ENCODE data around the gene TSC22D2.
"Not testable (repeated sequence)": the region's sequence is repeated elsewhere in the genome, so short reads cannot be mapped to it uniquely, and the experiment has no call there.

TSC22D2 gene

DNA sequence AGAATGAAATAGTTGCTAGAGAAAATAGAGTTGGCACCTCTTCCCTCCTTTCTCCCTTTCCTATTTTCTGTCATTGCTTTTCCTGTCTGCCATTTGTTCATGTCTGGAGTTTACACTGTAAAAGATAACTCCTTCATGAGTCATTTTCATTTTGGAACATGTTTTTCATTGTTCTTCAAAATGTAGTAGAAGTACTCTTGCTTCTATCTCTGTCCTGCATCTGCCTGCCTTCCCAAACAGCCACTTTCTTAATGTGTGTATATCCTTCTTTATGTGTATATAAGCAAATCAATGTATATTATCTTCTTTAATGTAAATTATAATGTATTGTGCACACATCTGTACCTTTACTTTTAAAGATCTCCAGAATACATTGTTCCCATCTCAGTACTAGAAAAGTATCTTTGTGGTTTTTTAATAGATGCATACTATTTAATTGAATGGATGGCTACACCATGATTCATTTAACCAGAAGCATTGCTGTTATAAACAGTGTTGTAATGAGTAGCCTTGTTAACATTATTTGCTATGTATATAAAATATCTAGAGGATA is 41.1 kb downstream of the TSC22D2 start:
- no peak for DNase-seq

DNA sequence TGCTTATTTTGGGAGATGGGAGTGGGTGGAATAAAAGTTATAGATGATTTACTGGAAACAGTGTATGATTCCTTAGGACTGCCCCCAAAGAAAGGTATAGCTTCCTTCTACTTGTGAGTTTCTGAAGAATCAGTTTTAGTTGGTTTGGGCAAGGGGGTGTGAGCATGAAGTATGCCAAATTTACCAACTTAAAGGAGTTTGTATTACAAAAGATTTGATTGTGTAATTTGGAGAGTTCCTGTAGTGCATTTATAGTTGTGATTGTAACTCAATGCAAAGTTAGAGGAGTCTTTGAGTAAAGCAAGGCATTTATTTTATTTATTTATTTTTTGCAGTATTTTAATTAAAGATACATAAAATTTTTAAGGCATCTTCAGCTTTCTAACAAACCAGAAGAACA is 42.8 kb downstream of the TSC22D2 start:
- DNase-seq: no peak

DNA sequence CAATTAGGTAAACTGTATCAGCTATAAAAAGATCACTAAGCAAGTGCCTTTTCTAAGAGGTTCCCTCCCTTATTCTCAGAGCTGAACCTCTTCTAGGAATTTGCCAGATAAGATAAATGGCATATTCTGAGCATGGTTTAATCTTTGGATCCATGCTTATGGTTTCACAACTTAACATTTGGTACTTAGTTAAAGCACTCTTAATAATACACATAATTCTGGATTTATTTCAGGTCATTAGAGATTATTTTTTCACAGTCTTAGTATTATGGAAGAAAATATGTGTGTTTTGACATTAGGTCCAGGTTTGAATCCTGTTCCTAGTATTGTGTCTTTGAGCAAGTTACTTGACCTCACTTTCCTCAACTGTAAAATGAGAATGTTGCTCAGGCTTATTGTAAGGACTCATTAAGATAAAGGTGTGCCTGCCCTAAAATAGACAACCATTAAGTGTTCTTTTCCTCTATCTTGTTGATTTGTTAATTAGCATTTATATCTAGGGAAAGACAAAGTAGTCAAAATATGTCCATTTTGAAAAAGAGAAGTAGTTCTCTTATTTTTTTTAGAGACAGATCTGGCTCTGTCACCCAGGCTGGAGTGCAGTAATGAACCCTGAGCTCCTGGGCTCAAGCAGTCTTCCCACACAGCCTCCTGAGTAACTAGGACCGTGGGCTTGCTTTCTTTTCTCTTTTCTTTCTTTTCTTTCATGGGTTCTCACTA is 43.4 kb downstream of the TSC22D2 start:
- DNase-seq: no peak

DNA sequence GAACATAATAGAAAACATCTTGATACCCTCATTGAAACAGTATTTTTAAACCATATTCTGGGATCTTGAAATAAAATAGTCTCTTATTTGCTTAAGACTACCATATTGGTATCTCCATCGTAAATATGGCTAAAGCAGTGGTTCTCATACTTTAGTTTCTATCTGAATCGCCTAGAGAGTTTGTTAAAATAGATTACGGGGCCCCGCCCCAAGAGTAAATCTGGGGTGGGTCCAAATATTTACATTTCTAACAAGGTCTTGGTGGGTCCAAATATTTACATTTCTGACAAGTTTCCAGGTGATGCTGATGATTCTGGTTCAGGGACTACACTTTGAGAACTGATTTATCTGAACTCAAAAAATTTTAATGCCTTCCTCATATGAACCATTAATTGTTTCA is 45.3 kb downstream of the TSC22D2 start:
- no peak for DNase-seq

DNA sequence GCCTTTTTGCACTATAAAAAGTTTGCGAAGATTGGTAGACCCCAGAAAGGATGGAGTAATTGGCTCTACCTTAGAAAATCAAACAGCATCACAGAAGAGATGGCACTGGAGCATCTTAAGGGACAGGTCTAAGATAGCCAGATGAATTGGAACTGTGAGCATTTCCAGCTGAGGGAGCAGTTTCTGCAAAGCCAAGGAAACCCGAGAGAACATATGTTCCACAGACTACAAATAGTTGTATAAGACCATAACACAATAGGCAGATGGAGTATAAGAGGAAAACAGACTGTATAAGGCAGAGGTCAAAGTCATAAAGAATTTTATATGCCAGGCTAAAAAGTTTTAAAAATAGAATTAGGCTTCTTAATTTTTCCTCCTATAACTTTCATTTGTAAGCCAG is 46.0 kb downstream of the TSC22D2 start:
- no peak for DNase-seq

DNA sequence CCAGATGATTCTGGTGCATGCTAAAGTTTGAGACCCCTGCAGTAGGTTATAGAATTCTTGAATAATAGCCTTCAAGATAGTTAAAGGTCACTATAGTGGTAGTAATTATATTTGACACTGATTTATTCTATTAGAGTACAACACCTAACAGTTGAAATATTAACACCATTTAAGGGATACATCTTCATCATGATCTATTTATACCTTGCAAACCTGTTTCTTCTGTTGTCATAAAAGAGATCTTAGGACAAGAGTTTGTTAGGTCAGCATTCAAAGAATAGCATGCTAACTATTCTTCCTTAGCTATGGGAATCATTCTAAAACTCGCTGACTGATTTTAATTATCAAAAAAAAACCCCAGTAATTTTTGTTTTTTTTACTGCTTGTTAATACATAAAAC is 46.5 kb downstream of the TSC22D2 start:
- DNase-seq: no peak

DNA sequence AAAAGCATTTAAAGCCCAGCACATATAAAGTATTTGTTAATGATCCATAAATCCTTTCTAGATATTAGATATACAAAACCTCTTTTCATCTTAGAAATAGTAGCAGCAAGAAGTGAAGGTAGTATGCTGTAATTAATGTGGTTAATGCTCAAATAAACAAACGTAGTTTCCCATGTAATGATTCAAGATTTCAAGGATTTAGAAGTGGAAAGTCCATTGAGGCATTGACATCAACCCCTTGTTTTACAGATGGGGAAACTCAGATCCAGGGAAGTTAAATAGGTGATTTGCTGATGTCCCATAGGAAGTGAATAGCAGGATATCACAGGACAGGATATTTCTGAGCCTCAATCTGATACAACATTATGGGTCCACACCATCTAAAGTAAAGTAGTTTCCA is 47.2 kb downstream of the TSC22D2 start:
- DNase-seq: no peak

DNA sequence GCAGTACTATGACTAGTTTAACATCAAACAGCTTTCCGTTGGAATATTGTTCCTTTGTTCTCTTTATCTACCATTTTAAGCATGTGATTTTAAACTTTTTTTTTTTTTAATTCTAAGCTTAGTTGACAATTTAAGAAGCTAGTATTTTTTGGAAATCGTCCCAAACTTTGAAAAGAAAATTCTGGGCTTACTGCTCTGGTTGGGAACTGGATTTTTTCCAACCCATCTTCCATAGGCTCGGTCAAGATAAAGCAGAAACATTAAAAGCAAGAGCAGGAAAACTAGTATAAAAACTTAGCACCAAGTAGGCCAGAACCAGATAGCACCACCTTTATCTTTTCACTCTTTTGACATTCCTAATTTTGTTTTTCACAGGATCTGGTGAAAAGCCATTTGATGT is 49.9 kb downstream of the TSC22D2 start:
- no peak for DNase-seq

DNA sequence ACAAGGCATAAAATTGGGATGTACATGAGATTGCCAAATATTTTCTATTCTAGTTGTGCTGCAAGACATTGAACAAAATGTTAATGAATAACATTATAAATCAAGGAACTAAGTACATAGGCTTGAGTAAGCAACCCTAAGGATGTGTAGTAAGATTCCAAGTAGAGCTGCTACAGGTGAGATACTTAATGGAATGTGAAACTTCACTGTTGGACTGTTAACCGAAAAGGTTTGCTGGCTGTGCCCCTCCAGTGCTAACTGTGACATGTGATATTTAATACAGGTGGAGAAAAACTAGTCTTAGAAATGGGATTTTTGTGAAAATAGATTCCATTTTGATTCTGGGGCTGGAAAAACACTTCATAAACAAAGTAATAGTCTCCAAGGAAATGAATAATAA is 52.4 kb downstream of the TSC22D2 start:
- no peak for DNase-seq

DNA sequence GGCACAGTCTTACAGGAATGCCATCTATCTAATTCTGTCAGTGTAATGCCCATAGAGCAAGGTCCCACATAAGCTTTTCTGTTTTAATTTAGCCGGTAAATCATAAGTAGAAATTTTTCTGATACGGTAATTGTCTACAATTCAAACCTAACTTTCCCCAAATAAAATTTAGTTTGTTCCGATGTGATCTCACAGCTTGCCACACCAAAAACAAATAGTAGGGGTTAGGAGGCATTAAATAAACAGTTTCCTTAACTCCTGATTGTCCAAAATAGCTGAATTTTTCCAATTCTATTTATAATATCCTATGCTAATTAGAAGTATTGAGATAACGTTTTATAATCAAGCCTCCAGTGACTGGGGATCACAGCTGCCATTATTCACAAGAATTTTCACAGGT is 53.3 kb downstream of the TSC22D2 start:
- DNase-seq: no peak

DNA sequence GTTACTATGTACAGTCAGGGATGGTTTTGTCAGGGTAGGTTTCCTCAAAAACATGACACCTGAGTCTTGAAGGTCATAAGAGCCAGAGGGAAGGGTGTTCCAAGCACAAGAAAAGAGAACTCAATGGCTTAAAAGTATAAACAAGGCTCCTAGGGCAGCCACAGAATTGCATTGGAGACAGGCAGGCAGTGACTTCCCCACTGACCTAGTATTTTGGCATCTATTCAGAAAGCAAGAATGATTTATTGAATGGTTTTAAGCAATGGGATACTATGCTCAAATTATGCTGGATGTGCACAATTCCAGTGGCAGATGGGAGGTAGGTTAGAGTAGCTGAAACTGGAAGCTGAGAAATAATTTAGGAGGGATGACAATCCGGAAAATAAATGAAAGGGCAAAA is 54.0 kb downstream of the TSC22D2 start:
- no peak for DNase-seq

DNA sequence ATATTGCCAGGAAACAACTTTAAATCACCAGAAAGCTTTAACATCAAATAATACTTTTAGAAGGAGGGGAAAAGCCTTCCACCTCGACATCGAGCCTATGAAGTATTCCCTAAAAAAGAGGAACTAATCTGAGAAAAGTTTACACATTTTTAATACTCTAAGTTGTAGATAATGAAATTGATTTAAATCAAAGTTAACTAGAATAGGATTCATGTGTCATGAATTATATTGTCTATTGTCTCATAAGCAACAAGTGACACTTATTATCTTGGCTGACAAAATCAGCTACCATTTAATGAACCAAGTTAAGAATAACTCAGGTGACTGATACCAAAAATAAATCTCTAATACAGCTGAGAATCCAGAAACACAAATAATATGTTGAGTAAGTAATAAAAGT is 56.6 kb downstream of the TSC22D2 start:
- no peak for DNase-seq

DNA sequence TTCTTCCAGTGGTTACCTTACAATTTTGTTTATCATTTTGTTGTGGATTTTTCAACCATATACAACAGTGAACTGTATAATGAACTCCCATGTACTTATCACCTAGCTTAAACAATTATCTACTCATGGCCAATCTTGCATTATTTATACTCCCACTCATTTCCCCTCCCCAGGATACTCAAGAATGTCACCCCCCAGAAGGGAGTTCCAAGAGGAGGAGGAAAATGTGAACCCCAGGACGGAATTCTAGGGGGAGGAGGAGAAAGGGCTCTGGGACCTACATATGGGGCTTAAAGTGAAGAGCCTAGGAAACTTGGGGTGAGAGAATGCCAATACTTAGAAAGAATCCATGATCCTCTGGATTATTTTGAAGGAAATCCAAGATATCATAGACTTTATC is 59.3 kb downstream of the TSC22D2 start:
- DNase-seq: no peak

DNA sequence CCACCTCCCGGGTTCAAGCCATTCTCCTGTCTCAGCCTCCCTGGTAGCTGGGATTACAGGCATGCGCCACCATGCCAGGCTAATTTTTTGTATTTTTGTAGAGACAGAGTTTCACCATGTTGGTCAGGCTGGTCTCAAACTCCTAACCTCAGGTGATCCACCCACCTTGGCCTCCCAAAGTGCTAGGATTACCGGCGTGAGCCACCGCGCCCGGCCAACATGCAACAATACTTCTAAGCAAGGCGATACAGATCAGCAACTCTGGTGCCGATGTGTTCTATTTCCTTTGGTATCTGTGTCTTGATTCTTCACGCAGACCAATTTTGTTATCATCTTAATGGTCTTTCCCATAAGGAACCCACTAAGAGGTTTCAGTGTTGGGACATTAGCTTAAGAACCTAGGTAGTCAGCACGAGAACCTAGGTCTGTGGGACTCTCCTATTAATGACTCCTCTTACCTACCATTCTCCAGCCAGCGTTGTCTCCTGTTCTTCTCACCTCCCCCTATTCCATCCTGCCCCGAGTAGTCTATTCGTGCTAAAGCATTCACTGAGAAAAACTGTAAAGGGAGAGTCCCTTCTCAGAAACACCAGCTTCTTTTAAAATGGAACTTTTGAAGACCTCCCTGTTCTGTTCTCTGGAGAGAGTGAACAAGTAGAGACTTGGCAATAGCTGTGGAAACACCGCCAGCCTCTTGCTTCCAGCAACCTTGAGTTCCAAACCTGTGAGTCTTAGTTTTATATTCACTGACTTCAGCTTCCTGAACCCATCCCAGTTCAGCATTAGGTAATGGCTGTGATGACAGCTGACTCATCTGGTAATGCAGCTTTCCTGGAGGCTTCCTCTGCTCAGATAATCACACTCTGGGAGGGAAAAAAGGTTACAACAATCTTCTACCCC is 61.2 kb downstream of the TSC22D2 start:
- DNase-seq: no peak

DNA sequence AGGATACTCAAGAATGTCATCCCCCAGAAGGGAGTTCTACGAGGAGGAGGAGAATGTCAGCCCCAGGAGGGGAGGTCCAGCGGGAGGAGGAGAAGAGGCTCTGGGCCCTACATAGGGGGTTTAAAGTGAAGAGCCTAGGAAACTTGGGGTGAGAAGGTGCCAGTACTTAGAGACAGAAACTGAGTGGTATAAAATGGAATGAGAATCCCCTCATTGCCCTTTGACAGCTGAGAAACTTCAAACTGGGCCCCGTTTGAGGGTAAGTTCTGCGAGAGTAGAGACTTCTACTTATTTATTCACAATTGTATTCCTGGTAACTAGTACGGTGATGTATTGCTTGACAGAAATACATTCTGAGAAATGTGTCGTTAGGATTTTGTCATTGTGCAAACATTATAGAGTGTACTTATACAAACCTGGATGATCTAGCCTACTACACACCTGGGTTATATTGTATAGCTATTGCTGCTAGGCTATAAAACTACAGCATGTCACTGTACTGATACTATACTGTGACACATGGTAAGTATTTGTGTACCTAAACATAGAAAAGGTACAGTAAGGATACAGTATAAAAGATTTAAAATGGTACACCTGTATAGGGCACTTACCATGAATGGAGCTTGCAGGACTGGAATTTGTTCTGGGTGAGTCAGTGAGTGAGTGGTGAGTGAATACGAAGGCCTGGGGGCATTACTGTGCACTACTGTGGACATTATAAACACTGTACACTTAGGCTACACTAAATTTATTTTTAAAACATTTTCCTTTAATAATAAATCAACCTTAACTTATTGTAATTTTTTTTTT is 62.0 kb downstream of the TSC22D2 start:
- DNase-seq: no peak

DNA sequence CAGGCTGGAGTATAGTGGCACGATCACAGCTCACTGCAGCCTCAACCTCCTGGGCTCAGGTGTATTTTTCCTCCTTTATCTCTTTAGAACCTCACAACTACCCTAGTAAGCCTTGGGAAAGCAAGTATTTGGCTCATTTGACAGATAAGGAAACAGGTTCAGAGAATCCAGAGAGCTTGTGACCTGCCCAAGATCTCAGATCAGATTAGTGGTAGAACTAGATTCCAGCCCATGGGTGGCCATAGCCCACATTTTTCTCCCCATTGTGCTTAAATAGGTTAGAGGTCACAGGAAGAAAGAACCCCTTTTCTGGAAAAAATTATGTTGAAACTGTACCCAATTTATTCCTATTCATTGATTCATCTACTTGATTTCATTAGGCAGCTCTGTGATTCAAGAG is 64.3 kb downstream of the TSC22D2 start:
- DNase-seq: no peak

DNA sequence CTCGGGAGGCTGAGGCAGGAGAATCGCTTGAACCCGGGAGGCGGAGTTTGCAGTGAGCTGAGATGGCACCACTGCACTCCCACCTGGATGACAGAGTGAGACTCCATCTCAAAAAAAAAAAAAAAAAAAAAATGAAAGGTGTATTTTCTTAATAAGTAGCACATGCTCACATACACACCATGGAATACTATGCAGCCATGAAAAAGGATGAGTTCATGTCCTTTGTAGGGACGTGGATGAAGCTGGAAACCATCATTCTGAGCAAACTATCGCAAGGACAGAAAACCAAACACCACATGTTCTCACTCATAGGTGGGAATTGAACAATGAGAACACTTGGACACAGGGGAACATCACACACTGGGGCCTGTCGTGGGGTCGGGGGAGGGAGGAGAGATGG is 65.1 kb downstream of the TSC22D2 start:
- not testable (repeated sequence) for DNase-seq

DNA sequence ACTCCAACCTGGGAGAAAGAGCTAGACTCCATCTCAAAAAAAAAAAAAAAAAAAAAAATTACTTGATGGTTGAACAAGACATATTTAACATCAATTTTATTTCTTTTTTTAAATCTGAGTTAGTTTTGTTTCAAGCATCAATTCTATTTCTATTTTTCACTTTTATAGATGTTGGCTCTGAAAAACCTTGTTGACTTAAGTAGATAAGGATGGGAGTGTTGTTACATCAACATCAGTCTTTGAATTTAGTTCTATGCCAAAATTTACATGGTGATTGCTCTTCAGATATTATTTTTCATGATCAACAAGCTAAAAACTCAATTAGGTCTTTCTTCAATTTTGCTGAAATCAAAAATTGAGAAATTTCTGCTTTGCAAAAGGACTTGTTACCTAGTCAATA is 71.3 kb downstream of the TSC22D2 start:
- no peak for DNase-seq

DNA sequence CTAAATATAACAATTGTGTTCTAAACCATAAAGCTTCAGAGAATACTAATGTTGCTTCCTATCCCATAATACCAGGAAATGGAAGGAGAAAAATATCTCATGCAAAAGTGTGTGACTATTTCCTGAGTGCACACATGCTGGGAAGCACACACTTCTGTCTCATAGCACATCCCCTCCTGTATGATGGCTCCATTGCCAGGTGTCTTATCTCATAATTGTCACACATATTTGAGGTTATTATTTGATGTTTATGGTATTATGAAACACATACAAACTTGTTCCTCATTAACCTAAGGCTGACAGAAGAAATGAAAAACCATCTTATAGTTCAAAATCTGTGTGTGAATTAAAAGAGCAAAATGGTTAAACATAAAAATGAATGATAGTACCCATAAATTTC is 72.8 kb downstream of the TSC22D2 start:
- no peak for DNase-seq

DNA sequence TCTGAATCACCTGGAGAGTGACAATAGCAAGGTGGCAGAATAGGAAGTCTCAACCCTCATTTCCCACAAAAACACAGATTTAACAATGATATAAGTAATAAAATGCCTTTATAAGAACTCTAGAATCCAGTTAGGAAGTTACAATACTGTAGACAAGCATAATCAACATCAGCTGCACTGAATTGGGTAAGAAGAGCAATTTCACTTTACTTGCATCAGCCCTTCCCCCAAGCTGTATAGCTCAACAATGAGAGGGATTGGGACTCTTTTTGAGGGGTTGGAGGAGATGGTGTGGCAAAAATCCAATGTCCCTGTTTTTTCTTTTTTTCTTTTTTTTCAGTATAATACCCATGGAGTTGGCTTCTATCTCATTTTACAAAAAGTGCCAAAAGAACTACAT is 75.1 kb downstream of the TSC22D2 start:
- no peak for DNase-seq

DNA sequence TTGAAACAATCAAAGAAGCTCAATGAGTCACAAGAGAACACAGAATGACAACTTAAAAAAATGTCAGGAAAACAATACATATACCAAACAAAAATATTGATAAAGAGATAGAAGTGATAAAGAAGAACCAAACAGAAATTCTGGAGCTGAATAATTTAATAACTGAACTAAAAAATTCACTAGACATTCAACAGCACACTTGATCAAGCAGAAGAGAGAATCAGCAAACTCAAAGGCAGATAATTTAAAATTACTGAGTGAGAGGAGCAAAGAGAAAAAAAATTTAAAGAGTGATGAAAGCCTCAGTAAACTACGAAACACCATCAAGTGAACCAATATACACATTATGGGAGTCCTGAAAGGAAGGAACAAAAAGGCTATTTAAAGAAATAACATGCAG is 76.3 kb downstream of the TSC22D2 start:
- no peak for DNase-seq

DNA sequence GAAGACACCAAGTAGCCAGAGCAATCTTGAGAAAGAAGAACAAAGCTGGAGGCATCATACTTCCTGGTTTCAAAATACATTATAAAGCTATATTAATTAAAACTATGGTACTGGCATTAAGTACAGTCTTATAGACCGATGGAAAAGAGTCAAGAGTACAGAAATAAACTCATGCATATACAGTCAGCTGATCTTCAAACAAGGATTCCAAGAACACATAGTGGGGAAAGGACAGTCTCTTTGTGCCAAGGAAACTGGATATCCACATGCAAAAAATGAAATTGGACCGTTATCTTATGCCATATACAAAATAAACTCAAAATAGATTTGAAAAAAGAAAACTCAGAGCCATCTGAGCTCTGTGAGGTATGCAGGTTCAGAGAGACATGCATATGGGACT is 80.8 kb downstream of the TSC22D2 start:
- DNase-seq: no peak

DNA sequence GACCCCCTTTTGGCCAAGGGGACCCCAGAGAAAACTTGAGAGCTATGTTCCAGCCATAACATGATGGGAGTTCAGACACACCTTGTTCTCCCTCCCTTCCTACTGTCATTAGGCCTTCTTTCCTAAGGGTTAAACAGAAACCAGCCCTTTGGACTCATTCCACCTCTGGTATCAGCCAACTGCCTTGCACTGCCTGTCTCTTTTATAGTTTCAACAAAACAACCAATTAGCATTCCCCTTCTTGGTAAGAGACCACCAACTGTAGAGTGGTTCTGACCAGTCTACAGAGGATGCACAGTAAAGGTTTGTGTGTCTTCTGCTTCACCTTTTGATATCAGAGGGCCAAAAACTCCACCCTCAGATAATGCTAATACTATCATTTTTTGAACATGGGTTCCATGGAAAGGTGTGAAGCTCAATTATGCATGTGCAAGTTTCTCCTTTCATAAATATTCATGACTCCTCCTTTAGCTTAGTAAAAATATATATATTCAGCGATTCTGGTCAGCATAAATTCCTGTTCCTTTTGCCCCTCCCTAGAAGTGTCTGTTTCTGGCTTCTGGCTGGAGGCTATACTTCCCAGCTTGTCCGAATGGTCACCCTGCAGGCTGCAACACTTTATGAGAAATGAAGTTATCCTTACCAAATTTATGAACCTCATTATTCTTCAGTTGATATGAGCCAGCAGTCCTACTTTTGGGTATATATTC is 82.3 kb downstream of the TSC22D2 start:
- DNase-seq: no peak

All from NCI-H82 (cell line).